PC-9 (cell line): Measurements from ENCODE around the gene ZNF598. TPM values are rescaled to one million over a fixed set of nuclear protein-coding genes. Genes with fewer than 3 reads are reported as not detected.

Source experiments
- BruUV-seq: library from RNA; stranded (reverse); fragments of 400-500 nt; replicated peaks from 2 replicates; lab custom pipeline; 2021; lab: Mats Ljungman, UMichigan
- CTCF ChIA-PET: fragments of 300-600 bp; sonication (Branson Sonifier 250); formaldehyde crosslinking; loops from one replicate; lab custom pipeline; 2022; ENCODE audit warnings: antibody characterized with exemption; lab: Charles Lee
- POLR2A ChIA-PET: fragments of 300-600 bp; sonication (Branson Sonifier 250); formaldehyde crosslinking; loops from one replicate; lab custom pipeline; 2022; ENCODE audit warnings: antibody characterized with exemption; ENCODE audit not compliant: unreplicated experiment; lab: Charles Lee
- DNase-seq, 2 experiments: peaks; one replicate each; pipeline versions ENCODE4 v3.0.0 to v3.0.0-alpha.2; 2015 to 2022; ENCODE audit warnings: mixed read lengths in 1 of 2
- H2AFZ ChIP-seq: fragments of 200-600 bp; sonication (generic); 2 replicates; pipeline ENCODE4 v1.8.1; 2017; ENCODE audit warnings: antibody characterized with exemption
- H3F3A ChIP-seq: fragments of 200-600 bp; sonication (generic); 2 replicates; pipeline ENCODE4 v1.8.1; 2017; ENCODE audit warnings: antibody characterized with exemption, mild to moderate bottlenecking, low read depth; ENCODE audit not compliant: insufficient read depth
- H3K27ac ChIP-seq: fragments of 200-600 bp; sonication (generic); 2 replicates; pipeline ENCODE4 v1.6.1; 2016; ENCODE audit warnings: mixed run types
- H3K27me3 ChIP-seq: fragments of 200-600 bp; sonication (generic); 2 replicates; pipeline ENCODE4 v1.6.1; 2016; ENCODE audit warnings: low read depth, mixed run types; ENCODE audit not compliant: insufficient read depth
- H3K36me3 ChIP-seq: fragments of 200-600 bp; sonication (generic); 2 replicates; pipeline ENCODE4 v1.6.1; 2016; ENCODE audit warnings: low read depth, mixed run types
- H3K4me1 ChIP-seq: fragments of 200-600 bp; sonication (generic); replicated peaks from 2 replicates; pipeline ENCODE4 v1.6.1; 2016; ENCODE audit warnings: mixed run types; ENCODE audit not compliant: insufficient read depth
- H3K4me2 ChIP-seq: fragments of 200-600 bp; sonication (generic); 2 replicates; pipeline ENCODE4 v1.6.1; 2017; ENCODE audit warnings: mixed run types
- H3K4me3 ChIP-seq: fragments of 200-600 bp; sonication (generic); 2 replicates; pipeline ENCODE4 v1.6.1; 2016; ENCODE audit warnings: mixed run types
- H3K79me2 ChIP-seq: fragments of 200-600 bp; sonication (generic); 2 replicates; pipeline ENCODE4 v1.6.1; 2017; ENCODE audit warnings: low read depth, mixed run types
- H3K9me2 ChIP-seq: fragments of 200-600 bp; sonication (generic); 2 replicates; pipeline ENCODE4 v1.8.1; 2017; ENCODE audit warnings: mild to moderate bottlenecking; ENCODE audit not compliant: insufficient read depth
- H3K9me3 ChIP-seq: fragments of 200-600 bp; sonication (generic); 2 replicates; pipeline ENCODE4 v1.8.1; 2016; ENCODE audit warnings: low read depth; ENCODE audit not compliant: insufficient read depth
- H4K20me1 ChIP-seq: fragments of 200-600 bp; sonication (generic); 2 replicates; pipeline ENCODE4 v1.8.1; 2017; ENCODE audit not compliant: insufficient read depth
- CTCF ChIP-seq: fragments of 200-600 bp; sonication (generic); conservative IDR thresholded peaks from 2 replicates; pipeline ENCODE4 v1.6.1; 2017; ENCODE audit warnings: mixed run types, antibody characterized with exemption, mild to moderate bottlenecking, moderate library complexity
- EZH2 ChIP-seq: fragments of 200-600 bp; sonication (generic); IDR thresholded peaks from 2 replicates; pipeline ENCODE4 v1.8.0; 2017; ENCODE audit warnings: antibody characterized with exemption, low read depth
- intact Hi-C: fragments of 100-400 bp; cut with micrococcal nuclease; formaldehyde crosslinking; loops from one replicate; pipeline ENCODE4 v1.10.0; 2022; ENCODE audit not compliant: unreplicated experiment
- total RNA-seq: library from RNA; stranded (reverse); gene quantifications from 2 replicates; pipeline ENCODE4 v1.2.3, GENCODE V29; 2021

Gene ZNF598
- total RNA-seq, 1 experiment from 2014 or later: 72.5 TPM

- CTCF ChIA-PET: no interaction called here
- BruUV-seq: no TSS peak
- no peak for DNase-seq
- Histone ChIP-seq H3K36me3 (peaks cover 3% of the 10 kb centered on the region; the same call in 1 of the 2 replicates), H3K4me1 (peaks cover 34% of the 10 kb centered on the region), H3K79me2 (peaks cover 31% of the 10 kb centered on the region), H4K20me1 (peaks cover 12% of the 10 kb centered on the region; the same call in 1 of the 2 replicates), H3K9me3 (no peaks in the 10 kb centered on the region), H3K4me3 (no peak overlapping the region), H3K27me3 (no peaks in the 10 kb centered on the region), H3K9me2 (no peaks in the 10 kb centered on the region), H3F3A (peaks cover 37% of the 10 kb centered on the region; the same call in 1 of the 2 replicates), H3K4me2 (no peak overlapping the region), H2AFZ (no peak overlapping the region), H3K27ac (no peak overlapping the region)
- POLR2A ChIA-PET: no interaction called here
- intact Hi-C loops: no loop called here
- TF ChIP-seq EZH2 (no peak), CTCF (no peak)
Observed at GRCh38 chr16:1975432-1976215, 34.0 kb downstream of the ZNF598 start.

- Histone ChIP-seq H3K9me3 (no peaks in the 10 kb centered on the region), H3K4me1 (peaks cover 24% of the 10 kb centered on the region), H3K27me3 (no peaks in the 10 kb centered on the region), H3K4me3 (no peak overlapping the region), H2AFZ (no peak overlapping the region), H3K36me3 (peaks cover 3% of the 10 kb centered on the region; the same call in 1 of the 2 replicates), H3K79me2 (peaks cover 38% of the 10 kb centered on the region), H3K9me2 (no peaks in the 10 kb centered on the region), H4K20me1 (peaks cover 12% of the 10 kb centered on the region; the same call in 1 of the 2 replicates), H3F3A (peaks cover 32% of the 10 kb centered on the region; the same call in 1 of the 2 replicates), H3K27ac (no peak overlapping the region), H3K4me2 (no peak overlapping the region)
- intact Hi-C loops: no loop called here
- no TSS peak for BruUV-seq
- DNase-seq: no peak
- ChIA-PET POLR2A (no interaction called here), CTCF (no interaction called here)
- TF ChIP-seq CTCF: no peak
- TF ChIP-seq EZH2: no peak
Observed at GRCh38 chr16:1974157-1975070, 35.2 kb downstream of the ZNF598 start.

- ChIA-PET CTCF (no interaction called here), POLR2A (no interaction called here)
- TF ChIP-seq EZH2 (no peak), CTCF (no peak)
- BruUV-seq: no TSS peak
- peak overlapping the region; percentile 100 for H3K4me2 ChIP-seq
- H3K9me3 ChIP-seq: no peaks in the 10 kb centered on the region
- H3K27me3 ChIP-seq: no peaks in the 10 kb centered on the region
- H3K4me3 ChIP-seq: peak overlapping the region; percentile 75; the same call in 1 of the 2 replicates
- intact Hi-C loops: no loop called here
- peaks cover 9% of the 10 kb centered on the region; the same call in 1 of the 2 replicates for H4K20me1 ChIP-seq
- peaks cover 3% of the 10 kb centered on the region; the same call in 1 of the 2 replicates for H3K36me3 ChIP-seq
- peaks cover 38% of the 10 kb centered on the region for H3K79me2 ChIP-seq
- no peaks in the 10 kb centered on the region for H3K9me2 ChIP-seq
- no peak overlapping the region for H2AFZ ChIP-seq
- no peak overlapping the region for H3K27ac ChIP-seq
- no peak for DNase-seq
- peaks cover 27% of the 10 kb centered on the region; the same call in 1 of the 2 replicates for H3F3A ChIP-seq
- peaks cover 17% of the 10 kb centered on the region for H3K4me1 ChIP-seq
Observed at GRCh38 chr16:1973461-1974156, 36.0 kb downstream of the ZNF598 start.
